ENCODE measurements around the gene C17orf113.

Gene C17orf113

DNA sequence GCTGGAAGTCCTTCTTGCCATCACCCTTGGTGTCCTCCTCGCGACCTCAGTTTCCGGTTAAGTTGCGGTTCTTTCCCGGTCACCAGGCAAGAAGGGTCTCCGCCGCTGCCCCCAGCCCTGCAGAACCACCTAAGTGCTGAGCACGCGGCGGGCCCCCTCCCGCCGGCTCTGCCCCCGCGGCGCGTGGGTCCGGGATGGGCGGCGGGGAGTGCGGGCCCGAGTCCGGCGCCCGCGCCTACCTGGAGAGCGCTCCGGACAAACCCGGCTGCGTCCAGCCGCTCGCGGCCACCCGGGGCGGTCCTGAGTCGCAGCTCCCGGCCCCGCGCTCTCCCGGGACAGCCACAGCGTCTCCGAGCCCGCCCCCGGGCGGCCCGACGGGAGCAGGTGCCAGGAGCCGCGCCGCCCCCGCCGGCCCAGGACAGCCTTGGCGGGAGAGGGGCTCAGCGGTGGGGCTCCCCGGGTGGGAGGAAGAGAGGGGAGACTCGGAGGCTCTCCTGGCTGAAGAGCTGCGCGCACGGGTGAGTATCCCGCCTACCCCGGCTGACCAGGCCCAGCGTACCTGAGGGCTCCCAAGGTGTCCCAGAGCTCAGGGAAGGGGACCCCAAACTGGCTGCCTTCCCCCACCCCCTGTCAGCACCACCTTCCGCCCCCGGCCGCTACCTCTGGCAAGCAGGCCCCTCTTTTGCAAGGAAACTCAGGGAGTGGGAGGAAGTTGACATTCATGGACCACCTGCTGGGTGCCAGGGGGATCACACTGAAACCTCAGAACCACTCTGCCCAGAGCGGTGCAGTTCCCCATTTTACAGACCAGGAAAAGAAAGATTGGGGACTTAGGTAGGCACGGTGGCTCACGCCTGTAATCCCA is 22.2 kb upstream of the C17orf113 start:
- no peak for DNase-seq

DNA sequence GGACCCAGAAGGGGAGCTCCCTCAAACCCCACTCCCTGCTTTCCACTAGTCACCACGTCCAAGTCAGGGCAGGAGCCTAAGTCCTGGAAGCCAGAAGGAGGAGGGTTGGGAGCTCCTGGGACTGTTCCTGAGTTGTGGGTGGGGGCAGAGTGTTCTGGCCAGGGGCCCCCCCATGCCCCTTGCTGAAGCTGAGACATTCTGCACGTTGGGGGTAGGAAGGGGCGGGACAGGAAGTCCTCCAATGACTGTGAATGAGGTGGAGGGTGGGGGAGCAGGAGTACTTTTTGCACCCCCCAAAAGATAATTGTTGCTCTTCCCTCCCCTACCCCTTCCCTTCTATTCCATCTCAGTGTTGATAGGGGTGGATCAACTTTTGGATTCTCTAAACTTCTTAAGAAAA is 21.4 kb upstream of the C17orf113 start:
- DNase-seq, result no peak

DNA sequence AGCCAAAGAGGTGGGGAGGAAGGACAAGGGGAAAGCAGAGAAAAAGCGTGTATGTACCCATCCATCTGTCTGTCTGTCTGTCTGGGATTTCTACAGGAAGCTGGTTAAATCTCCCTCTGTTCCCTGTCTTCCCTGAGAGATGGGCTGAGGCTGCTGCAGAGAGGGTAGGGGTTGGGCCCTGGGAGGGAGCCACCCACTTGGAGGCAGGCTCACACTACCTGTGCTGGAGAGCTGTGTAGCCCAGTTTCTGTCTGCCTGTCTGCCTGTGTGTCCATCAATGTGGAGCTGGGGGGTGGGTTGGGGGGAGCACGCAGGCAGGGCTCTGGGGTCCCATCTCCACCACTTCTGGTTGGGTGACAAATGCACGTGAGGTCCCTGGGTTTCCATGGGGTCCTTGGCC is 18.6 kb upstream of the C17orf113 start:
- DNase-seq, result no peak

DNA sequence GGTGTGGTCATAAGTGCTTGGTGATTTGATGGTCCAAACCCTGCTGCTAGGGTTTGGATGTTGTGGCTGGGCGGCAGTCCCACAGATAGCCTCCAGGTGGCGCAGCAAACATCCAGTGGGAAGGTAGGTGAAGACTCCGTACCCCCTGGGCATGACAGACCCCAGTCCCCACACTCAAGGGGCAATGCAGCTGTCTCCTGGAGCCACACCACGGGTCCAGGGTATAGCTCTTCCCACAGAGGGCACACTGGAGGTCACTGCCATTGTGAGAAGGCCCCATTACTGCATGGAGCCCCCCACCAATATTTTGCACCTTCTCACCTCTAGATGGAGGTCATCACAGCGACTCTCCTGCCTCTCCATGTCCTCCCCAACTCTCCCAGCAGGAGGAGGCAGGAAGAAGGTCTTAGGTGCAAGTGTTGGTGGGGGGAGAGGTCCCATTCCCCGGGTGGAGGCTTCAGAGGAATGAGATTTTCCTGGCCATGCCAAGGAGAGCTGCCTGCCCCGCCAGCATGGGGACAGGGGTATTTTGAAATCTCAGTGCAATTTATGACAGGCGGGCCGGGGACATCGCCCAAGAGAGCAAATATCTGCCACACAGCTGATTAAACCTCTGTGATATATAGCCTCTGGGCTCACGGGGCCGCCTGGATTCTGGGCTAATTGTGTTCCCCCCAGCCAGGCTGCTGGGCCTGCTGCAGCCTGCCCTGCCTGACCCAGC is 17.1 kb upstream of the C17orf113 start:
- peak; percentile 61 for DNase-seq

DNA sequence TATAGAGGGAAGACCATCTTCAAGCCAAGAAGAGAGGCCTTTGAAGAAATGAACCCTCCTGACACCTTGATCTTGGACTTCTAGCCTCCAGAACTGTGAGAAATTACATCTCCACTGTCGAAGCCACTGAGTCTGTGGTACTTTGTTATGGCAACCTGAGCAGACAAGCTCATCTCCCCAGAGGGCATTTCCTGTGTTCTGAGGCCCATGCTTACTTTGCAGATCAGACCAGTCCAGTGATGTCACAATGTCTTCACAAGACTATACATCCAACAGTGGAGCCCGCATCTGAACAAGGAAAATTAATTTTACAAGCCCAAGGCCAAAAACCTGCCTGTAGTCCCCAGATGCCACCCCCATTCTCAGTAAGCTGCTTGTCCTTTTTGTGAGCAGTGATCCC is 14.8 kb upstream of the C17orf113 start:
- no peak for DNase-seq

DNA sequence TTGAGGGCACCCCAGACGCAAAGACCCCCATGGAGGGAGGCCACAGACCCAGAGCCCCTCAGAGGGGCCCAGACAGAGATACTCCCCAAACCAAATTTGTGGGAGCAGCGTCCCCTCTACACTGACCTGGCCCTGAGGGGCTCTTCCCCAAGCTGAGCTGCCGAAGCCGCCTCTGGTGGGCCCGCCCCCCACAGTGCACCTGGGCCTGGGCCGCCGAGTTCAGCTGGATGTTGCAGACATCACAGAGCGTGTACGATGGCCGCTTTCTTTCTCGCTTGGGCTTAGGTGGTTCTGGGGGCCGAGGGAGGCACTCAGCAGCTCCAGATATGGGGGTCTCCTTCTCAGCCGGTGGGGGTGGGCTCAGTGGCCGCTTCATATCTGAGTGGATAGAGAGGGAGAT is 12.3 kb upstream of the C17orf113 start:
- no peak for DNase-seq

DNA sequence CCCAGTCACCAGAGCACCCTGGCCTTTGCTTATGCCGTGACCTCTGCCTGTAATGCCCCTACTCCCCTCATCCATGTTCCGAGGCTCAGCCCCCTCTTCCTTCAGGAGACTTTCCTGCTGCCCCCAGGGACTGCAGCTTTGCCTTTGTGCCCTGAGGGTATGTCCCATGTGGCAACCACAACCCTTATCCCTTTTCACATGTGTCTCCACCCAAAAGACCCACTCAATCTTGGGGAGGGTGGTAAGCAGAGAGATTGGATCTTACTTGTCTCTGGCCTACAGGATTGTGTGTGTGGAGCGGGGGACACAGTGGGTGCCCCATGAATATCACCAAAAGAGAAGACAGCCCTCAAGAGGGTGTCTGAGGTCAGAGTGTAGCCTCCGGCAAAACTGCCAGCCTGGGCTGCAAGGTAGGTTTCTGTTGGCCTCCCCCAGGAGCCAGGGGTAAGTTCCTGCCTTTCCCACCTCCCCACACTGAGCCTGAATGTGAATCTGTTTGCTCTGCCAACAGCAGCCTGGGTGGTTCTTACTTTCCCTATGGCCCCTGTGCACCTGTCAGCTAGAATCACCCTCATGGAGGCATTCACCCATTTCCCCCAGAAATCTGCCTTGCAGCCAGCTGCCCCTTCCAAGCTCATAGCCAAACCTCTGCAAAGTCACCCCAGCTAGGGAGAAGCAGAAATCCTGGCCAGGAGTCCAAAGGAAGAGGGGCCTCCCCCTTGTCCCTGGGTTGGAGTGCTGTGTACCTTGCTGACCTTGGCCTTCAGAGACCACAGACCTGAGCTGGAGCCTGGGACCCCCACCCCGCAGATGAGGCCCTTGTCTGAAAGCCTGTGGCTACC is 11.5 kb upstream of the C17orf113 start:
- no peak for DNase-seq

DNA sequence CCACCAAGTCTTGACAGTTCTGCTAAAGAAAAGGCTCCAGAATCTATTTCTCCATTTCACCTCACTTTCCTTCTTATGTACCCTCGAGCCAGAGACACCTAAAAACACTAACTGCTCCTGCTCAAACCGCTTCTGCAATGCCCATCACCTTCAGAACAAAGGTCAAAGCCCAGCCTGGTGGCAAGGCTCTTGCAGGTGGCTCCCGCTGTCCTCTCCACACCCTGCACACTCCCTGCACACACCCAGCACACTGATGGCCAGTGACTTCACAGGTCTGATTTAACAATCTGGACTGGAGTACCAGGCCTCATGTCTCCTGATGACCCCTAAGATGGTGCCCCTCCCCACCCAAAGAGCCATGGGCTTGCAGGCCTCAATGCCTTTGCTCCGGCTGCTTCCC is 9.8 kb upstream of the C17orf113 start:
- no peak for DNase-seq

DNA sequence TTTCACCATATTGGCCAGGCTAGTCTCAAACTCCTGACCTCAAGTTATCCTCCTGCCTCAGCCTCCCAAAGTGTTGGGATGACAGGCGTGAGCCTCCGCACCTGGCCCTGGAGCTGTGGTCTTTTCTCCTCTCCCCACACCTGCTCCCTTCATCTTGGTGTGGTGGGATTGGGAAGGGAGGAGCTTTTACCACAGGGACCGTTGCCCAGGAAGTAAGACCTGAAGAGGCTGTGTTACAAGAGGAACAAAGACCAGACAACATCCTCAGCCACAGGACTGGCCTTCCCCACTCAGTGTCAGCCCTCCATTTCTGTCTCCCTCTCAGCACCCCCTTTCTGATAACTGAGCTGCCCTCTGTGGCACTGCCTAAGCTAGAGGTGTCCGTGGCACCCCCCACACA is 9.4 kb upstream of the C17orf113 start:
- DNase-seq, result no peak

DNA sequence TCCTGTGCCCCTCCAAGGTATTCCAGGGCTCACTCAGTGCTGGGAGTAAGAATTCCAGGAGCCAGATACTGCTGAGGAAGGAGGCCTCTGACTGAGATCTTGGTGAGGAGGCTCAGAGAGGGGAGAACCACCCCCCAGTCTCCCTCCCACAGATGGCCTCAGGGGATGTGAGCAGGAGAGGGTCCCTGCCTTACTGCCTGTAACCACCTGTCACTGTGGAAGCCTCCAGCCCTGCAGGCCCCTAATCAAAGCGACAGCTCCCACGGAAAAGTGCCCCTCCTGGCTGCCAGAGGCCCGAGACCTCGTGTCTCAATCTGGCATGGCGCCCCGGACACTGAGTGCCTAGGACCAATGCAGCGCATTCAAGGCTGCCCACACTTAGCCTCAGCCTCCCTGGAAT is 7.7 kb upstream of the C17orf113 start:
- DNase-seq, result no peak

DNA sequence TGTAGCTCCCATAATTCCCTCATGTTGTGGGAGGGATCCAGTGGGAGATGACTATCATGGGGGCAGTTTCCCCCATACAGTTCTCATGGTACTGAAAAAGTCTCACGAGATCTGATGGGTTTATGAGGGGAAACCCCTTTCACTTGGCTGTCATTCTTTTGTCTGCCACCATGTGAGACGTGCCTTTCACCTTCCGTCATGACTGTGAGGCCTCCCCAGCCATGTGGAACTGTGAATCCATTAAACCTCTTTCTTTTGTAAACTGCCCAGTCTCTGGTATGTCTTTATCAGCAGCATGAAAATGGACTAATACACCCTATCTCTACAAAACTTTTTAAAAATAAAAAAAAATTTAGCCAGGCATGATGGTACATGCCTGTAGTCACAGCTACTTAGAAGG is 6.2 kb upstream of the C17orf113 start:
- DNase-seq, result no peak

DNA sequence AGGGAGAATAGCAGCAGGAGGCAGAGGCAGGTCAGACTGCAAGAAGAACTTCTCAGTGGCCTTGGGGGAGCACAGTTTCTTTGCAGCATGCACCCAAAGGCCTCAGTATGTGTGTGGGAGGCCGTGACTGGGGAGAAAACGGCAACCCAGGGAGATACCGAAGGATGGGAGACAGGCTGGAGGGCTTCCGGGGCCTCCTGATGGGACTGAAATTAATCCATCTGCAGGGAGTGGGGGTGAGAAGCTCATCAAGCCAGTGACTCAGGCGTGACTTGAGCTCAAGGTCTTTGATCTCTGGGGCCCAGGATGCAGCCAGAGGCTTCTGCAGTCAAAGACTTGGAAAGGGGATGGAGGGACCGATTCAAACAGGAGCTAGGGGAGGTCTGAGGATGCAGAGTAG is 5.1 kb upstream of the C17orf113 start:
- no peak for DNase-seq

DNA sequence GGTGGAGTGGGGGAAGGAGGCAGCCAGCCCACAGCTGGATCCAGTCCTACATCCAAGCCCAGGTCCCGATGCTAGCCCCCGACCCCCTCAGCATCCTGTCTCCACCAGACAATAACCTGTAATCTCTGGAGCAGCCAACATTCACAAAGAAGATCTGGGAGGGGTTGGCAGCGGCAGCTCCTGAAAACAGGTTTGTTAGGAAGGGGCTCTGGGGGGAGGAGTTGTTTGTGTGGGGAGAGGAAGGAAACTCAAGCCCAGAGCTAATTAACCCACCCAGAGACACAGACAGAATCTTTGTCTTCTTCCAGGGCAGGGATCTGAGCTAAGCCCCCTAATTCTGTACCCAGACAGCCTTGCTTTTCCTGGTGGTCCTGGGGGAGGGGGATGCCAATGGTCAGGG is 4.6 kb upstream of the C17orf113 start:
- DNase-seq, result no peak

DNA sequence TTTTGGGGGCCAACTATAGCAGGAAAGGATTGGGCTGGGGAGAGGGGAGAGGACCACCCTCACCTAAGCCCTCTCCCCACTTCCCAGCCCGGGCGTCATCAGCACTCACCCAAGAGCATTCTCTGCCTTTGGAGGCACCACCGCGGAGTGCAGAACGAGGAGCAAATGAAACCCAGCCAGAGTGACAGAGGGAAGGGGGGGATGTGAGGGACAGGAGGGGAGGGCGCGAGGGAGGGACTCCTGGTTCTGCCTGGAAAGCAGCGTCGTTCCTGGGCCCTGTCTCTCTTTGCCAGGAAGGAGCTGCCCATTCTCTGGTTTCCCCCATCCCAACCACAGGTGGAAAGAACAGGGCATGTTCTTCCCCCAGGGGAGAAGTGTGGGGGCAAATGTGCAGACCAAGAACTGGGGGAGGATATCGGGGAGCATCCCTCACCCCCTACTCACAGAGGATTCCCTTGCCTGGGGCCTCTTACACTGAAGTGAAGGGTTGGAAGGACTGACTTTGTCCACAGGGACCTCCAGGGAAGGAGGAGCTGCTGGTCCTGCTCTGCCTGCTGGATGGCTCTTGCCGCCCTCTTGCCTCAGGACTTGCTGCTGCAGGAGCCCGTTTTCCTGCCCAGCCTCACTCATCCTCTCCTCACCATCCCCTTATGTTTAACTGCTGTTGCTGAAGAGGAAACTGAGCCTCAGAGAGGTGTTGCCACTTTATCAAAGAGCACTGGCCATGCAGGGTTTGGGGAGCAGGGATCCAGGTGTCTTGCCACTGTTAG is 3.5 kb upstream of the C17orf113 start:
- no peak for DNase-seq

DNA sequence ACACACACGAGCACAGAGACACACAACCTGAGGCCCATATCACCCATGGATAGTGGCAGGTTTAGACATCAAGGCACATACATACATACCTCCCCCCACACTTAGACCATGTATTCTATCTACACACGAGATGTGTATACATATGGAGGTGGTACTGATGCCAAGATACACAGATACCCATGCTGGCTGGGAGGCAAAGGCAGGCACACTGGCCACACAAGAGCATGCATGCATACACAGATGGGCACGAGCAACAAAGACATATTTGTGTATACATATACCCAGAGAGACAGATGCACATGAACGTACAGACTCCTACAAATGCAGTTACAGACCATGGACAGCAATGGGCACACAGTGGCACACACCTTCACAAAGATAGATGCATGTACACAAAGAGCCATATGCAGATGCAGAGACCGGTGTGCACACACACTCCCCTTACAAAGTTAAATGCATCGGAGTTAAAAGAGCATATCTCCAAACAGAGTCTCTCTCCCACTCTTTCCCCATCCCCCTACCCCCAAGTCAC is 2.0 kb upstream of the C17orf113 start:
- no peak for DNase-seq

DNA sequence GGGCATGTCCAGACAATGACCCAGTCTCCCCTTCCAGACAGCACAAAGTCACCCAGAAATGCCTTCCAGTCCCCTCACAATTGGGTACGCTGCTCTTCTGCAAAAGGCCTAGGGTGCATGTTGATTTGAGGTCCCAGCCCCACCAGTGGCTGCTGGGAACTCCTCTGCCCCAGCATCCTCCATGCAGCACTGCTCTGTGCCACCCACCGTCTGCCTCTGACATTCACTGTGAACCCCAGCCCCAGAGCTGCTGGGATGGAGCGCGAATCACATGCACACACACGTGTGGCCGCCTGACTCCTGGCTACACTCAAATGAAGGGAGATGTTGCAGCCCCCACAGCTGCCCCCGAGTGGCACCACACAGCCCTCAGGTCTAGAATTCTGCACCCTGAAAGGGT is 1.2 kb upstream of the C17orf113 start:
- no peak for DNase-seq

DNA sequence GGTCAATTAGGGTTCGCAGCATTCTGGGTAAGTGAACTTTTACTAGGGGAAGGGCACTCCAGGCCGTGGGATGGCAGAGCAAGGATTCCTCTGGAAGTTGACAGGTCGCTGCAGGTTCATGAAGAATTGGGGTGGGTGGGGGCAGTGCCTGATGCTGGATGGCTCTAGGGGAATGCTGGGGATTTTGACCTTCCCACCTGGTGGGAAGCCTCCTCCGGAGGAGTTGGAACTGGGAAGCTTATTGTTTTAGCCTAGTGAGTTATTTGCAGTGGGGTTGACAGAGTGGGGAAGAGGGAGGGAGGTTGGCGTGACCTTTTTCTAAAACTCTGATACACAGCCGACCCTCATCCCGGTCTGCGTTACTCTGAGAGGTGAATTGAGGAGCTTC is 606 bp upstream of the C17orf113 start:
- no peak for DNase-seq

DNA sequence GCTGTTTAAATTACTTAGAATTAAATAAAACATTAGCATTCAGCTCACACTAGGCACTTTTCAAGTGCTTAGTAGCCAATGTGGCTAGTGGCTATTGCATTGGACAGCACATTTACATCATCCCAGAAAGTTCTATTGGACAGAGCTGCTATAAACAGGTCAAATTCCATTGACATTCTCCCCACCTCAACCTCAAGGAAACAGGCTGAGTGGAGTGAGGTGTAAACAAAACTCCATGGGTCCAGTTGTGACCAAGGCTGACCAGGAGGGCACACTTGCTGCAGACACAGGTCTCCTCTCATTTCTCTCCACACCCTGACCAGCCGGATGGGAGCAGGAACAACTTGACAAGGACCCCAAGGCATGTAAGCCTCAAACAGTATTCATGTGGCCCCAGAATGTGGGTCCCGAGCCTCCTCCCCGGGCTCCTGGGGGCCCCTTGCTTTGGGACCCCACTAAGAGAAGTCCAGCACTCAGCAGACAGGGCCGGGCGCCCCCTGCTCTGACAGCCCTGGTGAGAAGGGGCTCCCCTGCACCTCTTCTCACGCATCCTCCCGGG is 488 bp downstream of the C17orf113 start:
- DNase-seq, result no peak

DNA sequence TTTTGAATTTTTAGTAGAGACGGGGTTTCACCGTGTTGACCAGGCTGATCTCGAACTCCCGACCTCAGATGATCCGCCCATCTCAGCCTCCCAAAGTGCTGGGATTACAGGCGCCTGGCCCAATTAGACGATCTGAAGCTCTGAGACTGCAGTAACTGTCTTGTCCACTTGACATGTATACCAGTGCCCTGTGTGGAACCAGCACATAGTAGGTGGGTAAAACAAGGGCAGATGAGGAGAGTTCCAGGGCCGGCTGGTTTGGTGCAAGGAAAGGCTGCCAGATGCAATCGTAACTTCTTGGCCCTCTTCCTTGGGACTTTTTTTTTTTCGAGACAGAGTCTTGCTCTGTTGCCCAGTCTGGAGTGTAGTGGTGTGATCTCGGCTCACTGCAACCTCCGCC is 3.1 kb downstream of the C17orf113 start:
- DNase-seq, result no peak

DNA sequence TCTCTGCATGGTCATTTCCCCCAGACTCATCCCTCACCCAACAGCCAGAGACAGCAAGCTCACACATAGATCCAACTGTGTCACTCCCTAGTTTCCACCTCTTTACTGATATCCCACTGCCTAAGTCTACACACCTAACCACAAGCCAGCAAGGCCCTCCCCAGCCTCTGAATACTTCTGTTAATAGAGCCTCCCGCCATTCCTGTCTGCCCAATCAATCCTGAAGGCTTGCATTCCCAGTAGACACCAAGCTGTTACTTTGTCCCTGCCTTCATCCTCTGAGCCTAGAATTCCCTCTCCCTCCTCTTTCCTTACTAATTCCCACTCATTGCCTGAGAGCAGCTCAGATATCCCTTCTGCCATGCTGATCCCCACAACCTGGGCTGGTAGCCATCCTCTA is 4.7 kb downstream of the C17orf113 start:
- DNase-seq, result no peak

DNA sequence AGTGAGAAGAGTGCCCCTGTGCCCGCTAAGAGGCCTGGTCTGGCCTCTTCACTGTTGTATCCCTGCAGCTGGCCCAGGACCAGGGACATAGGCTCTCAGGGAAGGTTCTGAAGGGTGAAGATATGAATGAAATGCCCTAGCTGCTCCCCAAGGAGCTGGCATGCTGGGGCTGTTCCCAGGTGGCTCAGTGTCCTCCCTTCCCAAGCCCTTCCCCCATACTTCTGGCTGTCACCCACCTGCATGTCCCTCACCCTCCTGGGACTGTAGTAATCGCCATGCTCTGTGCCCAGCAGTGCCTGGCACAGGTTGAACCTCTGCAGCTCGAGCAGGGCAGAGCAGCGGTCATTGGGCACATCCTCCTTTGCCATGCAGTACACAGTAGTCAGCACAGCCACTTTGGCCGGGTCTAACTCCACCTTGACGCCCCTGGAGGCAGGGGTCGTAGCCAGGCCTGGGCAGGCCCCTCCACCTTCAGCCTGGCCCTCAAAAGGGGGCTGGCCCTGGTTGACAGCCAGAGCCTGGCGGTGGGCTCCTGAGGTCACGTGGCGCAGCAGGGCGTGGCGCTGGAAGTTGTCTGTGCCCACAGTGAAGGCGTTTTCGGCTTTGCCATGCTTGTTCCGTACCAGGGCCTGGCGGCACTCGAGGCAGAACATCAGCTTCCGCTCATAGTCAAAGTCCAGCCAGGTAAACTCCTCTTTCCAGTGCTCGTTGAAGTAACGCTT is 7.6 kb downstream of the C17orf113 start:
- DNase-seq, result no peak

DNA sequence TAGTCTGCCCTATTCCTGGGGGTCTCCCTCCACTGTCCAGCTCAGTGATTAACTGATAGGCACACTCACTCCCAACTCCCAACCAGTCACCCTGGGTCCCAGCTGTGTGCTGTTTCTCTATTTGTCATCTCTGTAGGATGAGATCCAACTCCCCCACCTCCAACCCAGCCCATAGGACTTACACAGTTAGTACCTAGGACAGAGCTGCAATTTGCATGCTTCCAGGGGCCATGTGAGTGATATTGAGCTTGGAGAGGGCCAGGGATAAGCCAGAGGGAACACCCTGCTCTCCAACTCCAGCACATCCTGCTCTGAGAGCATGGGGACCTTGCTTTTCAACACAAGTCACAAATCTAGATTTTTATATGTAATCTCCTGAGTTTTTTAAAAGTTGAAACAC is 8.8 kb downstream of the C17orf113 start:
- no peak for DNase-seq

Data from activated T-cell treated with anti-CD3 and anti-CD28 coated beads for 4 hours (primary cell).